Mononuclear cell (primary cell): ENCODE data around the gene LTF. TPM values are rescaled to one million over a fixed set of nuclear protein-coding genes. Genes with fewer than 3 reads are reported as not detected.
"Not testable (repeated sequence)": the region's sequence is repeated elsewhere in the genome, so short reads cannot be mapped to it uniquely, and the experiment has no call there.

Experiments
- H3K27me3 ChIP-seq: 2 replicates; pipeline ENCODE4 v1.6.0; 2011; ENCODE audit warnings: low read length, control low read depth; ENCODE audit not compliant: insufficient read depth
- H3K4me1 ChIP-seq: 2 replicates; pipeline ENCODE4 v1.5.1; 2011; ENCODE audit warnings: mild to moderate bottlenecking, low read length, control low read depth; ENCODE audit not compliant: insufficient read depth
- H3K4me3 ChIP-seq: 2 replicates; pipeline ENCODE4 v1.5.1; 2011; ENCODE audit warnings: mild to moderate bottlenecking, low read length, moderate library complexity
- H3K9me3 ChIP-seq: 2 replicates; pipeline ENCODE4 v1.5.1; 2011; ENCODE audit warnings: low read depth, mild to moderate bottlenecking, control low read depth, low read length
- total RNA-seq: library from RNA; depleted of rRNA; stranded (reverse); fragments of >200 nt; gene quantifications from one replicate; pipeline ENCODE4 v1.2.3, GENCODE V29; 2012

LTF gene
- total RNA-seq, 1 donor = 0.52 TPM

DNA sequence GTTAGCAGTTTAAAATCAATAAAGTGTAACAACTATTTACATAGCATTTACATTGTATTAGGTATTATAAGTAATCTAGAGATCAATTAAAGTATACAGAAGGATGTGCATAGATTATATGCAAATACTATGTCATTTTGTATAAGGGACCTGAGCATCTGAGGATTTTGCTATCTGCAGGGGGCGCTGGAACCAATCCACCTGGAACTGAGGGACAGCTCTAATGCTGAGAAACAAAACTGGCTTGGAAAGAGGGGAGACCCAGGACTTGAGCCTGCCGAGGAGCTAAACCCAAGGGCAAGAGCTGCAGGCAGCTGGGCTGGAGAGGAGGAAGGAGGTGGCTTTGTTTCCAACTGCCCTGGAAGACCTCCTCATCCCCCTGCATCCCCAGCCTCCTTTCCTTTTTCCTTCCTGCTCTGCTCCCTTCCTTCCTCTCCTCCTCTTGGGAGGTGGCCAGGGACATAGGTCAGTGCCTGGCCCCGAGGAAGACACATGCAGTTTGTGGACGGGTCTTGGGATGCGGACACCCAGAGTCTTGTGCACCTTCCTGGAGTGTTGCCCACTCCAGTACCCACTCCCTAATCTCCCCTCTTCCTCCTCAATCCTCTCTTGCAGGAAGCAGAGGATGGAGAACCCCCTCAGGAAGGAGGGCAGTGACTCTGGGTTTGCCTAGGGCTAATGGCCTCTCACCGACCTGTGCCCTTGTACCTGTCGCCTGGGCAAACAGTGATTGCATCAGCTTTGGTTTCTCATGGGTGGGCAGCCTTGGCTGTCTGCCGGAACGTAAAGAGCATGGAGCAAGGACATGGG, 32.2 kb upstream of the LTF start:
- Histone ChIP-seq H3K9me3 (no peaks in the 10 kb centered on the region), H3K4me1 (peaks cover 6% of the 10 kb centered on the region), H3K4me3 (no peak overlapping the region), H3K27me3 (no peaks in the 10 kb centered on the region)

DNA sequence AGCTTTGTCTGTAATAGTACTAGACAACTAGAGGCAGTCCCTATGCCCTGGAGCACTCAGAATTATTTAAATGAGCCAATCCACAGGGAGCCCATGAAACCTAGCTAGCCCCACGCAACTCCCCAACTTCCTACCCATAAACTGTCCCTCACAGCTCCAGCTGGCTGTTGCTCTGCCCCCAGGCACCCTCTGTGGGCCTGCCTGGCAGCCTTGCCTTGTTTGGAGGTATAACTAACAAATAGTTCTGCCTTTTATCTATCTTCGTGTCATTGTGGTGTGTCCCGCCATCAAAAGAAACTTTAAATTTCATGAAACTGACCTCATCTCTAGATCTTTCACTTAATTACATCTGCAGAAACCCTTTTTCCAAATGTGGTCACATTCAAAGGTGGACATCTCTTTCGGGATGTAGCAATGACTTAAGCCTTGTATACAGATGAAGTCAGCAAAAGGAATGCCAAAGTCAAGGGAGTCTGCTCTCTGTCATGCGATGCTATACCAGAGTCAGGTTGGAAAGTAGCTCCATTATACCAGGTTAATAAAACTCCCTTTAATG, 31.3 kb upstream of the LTF start:
- Histone ChIP-seq H3K27me3 (no peaks in the 10 kb centered on the region), H3K4me3 (no peak overlapping the region), H3K9me3 (no peaks in the 10 kb centered on the region), H3K4me1 (peaks cover under 1% of the 10 kb centered on the region)

DNA sequence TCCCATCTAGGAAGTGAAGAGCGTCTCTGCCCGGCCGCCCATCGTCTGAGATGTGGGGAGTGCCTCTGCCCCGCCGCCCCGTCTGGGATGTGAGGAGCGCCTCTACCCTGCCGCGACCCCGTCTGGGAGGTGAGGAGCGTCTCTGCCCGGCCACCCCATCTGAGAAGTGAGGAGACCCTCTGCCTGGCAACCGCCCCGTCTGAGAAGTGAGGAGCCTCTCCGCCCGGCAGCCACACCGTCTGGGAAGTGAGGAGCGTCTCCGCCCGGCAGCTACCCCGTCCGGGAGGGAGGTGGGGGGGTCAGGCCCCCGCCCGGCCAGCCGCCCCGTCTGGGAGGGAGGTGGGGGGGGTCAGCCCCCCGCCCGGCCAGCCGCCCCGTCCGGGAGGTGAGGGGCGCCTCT, 29.8 kb upstream of the LTF start:
- H3K4me1 ChIP-seq, H3K4me3 ChIP-seq, H3K27me3 ChIP-seq, H3K9me3 ChIP-seq: not testable (repeated sequence)

DNA sequence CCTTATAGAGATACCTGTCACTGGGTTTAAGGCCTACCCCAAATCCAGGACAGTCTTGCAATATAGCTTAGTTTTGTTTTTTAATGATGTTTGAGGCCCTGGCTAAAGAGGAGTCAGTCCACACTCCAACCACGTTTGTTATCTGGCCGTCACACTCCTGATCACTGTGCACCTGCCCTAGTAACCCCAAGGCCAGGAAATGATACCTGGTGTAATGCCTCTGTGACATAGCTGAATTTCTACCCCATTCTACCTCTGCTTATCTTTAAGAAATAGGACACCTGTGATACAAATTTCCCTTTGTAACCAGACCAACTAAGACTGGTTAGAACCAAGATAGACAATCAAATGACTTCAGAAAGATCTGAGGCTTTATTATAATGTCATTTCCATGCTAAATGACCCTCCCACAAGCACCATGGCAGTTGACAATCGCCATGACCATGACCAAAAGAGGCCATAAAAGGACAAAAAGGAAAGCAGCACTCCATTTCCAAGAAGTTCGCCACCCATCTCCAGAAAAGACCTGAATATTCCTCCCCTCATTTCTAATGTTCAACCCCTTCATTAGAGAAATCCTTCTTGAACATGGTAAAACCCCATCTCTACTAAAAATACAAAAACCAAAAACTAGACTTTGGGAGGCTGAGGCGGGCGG, 28.3 kb upstream of the LTF start:
- H3K27me3 ChIP-seq = no peaks in the 10 kb centered on the region
- H3K4me1 ChIP-seq = peaks cover 9% of the 10 kb centered on the region
- H3K4me3 ChIP-seq = no peak overlapping the region
- no peaks in the 10 kb centered on the region for H3K9me3 ChIP-seq

DNA sequence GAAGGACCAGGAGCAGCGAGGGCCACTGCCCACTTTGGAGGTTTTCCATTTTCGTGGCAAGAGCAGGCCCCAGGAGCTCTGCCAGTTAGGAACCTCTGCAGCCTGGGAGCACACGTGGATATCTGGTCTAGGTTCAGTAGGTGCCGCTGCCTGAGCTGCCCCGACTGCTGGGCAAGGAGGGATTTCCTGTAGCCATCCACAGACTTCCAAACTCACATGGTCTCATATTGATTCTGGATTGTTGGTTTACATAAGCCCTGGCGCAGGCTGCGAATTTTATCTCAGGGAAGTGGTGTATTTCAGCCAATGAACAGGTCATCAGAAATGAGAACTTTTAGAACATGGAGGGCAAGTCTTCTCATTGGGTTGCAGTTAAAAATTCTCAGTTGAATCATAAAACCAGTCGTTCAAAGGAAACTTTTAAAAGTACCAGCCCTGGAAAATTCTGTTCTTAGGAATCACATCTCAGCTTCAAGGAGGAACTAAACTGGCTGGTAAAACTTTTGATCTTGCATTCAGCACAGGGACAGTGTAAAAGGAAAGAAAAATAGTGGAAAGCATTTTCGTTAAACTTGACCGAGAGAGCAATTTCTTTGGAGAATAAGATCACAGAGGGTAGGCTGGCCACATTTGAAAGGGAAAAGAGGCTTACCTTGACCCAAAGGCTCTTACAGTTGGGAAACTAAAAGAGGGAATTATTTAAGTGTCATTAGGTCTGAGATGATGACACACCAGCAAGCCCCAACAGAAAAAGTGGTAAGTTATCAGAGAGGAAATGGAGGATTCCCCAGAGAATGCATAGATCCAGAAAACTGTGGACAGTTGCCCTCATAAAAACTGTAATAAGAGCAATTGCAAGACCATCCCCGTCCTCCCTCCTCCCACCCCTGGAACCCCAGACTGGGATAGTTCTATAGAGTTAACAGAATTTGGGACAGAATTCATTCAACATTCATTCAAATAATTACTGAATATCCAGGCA, 26.7 kb upstream of the LTF start:
- Histone ChIP-seq H3K27me3 (no peaks in the 10 kb centered on the region), H3K9me3 (no peaks in the 10 kb centered on the region), H3K4me1 (peaks cover 9% of the 10 kb centered on the region), H3K4me3 (no peak overlapping the region)

DNA sequence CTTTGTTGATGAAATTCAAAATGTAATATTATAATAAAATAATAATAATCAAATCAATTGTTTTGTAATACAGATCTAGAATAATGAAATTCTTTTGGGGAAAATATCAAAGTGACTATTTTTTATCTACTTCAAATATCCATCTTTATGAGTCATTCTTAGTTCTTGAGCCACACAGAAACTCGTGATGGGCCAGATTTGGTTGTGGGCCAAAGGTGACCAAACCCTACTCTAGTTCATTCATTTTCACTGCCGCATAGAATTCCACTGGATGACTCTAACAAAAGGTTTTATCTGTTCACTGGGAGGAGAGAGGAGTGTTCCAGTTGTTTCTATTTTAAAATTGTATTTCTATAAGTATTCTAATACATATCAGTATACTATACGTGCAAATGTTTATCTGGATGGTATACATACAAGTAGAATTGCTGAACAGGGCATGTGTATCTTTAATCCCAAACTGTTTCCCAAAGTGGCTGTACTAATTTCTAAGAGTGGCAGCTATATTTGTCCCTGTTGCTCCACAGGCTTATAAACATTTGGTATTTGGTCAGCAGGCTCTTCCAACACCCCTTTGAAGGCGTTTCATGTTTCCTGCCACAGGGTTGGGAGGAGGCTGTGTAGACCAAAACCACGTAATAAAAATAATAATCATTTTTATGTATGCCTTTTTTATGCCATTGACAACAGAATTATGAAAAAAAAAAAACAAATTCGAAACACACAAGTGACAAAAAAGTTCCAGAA, 25.8 kb upstream of the LTF start:
- no peak overlapping the region for H3K4me3 ChIP-seq
- peaks cover 9% of the 10 kb centered on the region for H3K4me1 ChIP-seq
- H3K27me3 ChIP-seq = no peaks in the 10 kb centered on the region
- H3K9me3 ChIP-seq = no peaks in the 10 kb centered on the region

DNA sequence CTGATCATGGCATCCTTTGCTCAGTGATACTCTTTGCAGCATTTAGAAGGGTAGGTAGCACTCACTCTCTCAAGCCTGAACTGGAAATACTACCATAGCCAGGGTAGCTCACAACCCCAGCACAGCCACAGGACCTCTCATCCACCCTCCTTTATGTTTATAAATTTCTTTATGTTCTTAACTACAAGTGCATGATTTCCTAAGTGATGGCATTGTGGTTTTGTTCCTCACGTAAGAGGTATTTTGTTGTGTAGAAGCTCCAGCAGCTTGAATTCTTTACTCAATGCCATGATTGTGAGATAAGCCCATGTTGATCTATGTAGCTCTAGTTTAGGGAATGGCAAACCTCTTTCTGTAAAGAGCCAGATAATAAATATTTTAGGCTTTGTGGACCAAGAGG, 25.2 kb upstream of the LTF start:
- peaks cover 9% of the 10 kb centered on the region for H3K4me1 ChIP-seq
- H3K9me3 ChIP-seq = no peaks in the 10 kb centered on the region
- H3K27me3 ChIP-seq = no peaks in the 10 kb centered on the region
- H3K4me3 ChIP-seq = no peak overlapping the region

DNA sequence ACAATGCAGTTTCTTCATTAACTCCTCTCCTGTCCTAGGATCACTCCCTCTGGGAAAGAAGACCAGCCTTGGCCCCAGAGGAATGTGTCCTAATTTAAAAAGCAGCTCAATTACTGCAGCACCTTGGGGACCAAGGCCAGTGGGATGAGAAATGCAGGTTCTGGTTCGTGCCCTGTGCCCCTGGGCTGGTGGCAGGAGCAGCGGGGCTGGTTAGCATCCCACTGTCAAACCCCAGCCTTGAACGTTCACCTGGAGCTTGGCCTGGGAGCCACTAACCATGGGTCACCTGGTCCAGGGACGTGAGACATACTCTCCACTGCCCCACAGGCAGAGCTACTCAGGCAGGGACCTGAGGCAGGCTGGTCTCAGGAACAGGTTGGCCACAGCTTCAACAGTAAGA, 24.7 kb upstream of the LTF start:
- Histone ChIP-seq H3K4me1 (peaks cover 9% of the 10 kb centered on the region), H3K4me3 (no peak overlapping the region), H3K9me3 (no peaks in the 10 kb centered on the region), H3K27me3 (no peaks in the 10 kb centered on the region)

DNA sequence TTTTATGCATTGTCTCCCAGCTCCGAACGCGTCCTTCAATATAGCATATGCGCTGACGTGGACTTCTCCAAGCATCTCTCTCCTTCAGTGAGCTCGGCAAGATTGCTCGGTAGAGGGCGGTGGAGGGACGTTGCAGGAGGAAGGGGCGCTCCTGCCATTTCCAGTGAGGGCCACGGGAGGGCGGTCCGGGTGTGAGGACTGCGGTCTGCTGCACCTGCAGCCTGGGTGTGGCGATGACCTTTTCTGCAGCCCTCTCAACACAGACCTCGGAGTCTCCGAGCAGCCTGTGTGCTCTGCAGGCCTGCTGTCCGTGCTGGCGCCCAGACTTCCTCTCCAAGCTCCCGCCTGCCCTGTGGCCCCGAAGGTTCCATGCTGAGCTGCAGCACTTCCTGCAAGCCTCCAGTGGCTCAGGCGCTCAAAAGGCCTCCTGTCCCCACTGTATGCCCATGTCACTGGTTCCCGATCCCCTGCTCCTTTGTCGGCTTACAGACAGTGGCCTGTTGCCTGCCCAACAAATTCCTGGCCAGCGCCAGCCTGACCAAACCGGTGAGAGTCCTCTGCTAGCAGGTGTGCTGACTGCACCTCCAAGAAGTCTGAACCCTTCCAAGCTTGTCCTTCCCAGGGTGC, 24.1 kb upstream of the LTF start:
- Histone ChIP-seq H3K4me3 (no peak overlapping the region), H3K27me3 (no peaks in the 10 kb centered on the region), H3K4me1 (peaks cover 9% of the 10 kb centered on the region), H3K9me3 (no peaks in the 10 kb centered on the region)

DNA sequence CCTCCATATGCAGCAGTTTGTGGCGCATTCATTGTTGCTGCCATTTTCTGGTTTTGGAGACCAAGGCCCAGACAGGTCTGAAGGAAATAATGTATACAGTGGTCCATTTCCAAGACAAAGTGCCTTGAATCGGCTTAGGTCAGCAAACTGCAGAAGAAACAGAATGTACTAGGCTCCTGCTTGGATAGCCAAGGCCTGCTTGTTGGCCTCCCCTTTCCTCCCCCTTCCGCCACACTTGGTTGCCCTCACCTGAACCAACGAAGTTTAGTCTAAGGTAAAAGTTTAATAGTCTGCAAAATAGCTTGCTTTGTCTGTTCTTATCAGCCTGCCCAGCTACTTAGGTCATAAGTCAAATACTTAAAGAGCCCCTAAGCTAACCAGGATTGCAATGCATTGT, 21.1 kb upstream of the LTF start:
- no peak overlapping the region for H3K4me3 ChIP-seq
- peaks cover 9% of the 10 kb centered on the region for H3K4me1 ChIP-seq
- H3K27me3 ChIP-seq = no peaks in the 10 kb centered on the region
- no peaks in the 10 kb centered on the region for H3K9me3 ChIP-seq

DNA sequence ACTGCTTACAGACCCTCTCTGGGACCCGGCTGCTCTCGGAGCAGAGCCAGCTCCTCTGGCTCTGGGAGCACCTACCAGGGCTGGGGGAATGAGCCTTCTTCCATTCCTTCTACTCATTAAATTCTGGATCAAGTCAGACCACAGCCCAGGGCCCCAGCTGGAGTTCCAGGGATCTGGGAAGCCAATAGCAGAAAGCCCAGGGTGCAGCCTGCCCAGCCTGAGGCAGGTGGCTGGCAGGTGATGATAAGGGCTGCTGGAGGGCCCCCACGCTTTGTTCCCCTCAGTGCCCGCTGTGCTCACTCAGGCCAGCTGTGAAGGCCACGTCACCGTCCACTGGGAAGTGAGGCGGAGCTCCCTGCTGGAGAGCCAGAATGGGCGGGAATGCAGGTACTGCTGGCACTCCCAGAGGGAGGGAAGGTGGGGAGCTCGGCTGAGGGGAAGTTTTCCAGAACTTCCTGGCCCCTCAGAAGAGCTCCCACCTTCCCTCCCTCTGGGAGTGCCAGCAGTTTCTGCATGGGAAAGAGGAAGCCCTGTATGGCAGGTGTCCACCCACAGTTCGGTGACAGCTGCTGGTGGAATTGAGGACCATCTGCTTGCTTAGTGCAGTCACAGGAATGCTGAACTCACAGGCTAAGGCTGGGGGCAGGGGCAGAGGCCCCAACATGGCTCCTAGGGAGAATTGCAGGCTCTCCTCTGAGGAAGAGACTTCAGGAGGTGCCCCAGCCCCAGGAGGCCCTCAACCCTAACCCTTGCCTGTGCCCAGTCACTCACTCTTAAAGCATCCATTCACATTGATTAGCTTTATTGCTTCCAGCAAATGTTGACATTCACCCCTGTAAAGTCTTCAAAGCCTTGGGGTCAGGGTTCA, 20.4 kb upstream of the LTF start:
- H3K9me3 ChIP-seq = no peaks in the 10 kb centered on the region

DNA sequence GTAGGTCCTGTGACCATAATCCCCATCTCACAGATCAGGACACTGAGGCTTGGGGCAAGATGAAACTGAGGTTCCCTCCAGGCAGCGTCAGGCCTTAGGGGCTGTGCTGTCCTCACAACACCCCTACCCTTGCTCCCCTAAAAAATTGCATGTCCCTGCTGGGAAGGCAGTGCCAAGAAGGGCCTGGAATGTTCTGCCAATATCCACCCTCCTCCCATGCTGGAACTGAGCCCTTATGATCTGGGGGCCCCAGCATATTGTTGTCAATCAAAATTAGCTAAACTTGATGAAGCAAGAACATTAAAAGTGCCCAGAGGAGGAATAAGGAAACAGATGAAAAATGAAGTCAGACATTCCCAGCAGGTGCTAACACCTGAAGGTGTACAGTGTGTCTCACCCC, 19.7 kb upstream of the LTF start:
- Histone ChIP-seq H3K27me3 (no peaks in the 10 kb centered on the region), H3K4me3 (no peak overlapping the region), H3K4me1 (peaks cover 9% of the 10 kb centered on the region), H3K9me3 (no peaks in the 10 kb centered on the region)

More for the DNA sequence above, 20.4 kb upstream of the LTF start:
- Histone ChIP-seq H3K4me3 (no peak overlapping the region), H3K4me1 (peaks cover 9% of the 10 kb centered on the region), H3K27me3 (no peaks in the 10 kb centered on the region)

DNA sequence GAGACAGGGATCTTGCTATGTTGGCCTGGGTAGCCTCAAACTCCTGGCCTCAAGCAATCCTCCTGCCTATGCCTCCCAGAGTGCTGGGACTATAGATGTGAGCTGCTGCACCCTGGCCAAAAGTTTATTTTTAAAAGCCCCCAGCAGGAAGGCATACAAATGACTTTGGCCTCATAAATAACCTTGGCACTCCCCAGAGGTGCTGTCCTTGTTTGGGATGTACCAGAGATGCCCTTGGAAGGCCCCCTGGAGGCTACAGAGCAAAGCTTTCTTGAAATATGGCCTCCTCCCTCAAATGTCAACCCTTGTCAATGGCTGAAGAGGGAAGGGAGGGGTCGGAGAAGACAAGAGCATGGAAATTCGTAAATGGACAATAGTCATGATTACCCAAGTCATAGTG, 19.1 kb upstream of the LTF start:
- H3K27me3 ChIP-seq = no peaks in the 10 kb centered on the region
- no peaks in the 10 kb centered on the region for H3K9me3 ChIP-seq
- no peak overlapping the region for H3K4me3 ChIP-seq
- peaks cover 4% of the 10 kb centered on the region for H3K4me1 ChIP-seq
